ENCODE results near the gene SAG.

SAG gene

GRCh38 chr2:233384811-233385488 is 77.3 kb downstream of the SAG start:
- DNase-seq = no peak

- DNase-seq = no peak
Observed at GRCh38 chr2:233385489-233386044, 78.0 kb downstream of the SAG start.

GRCh38 chr2:233386382-233387041 is 78.9 kb downstream of the SAG start:
- DNase-seq = no peak

GRCh38 chr2:233387225-233387624 is 79.6 kb downstream of the SAG start:
- no peak for DNase-seq

GRCh38 chr2:233387667-233388528 is 80.3 kb downstream of the SAG start:
- DNase-seq = peak; percentile 50

GRCh38 chr2:233389601-233390125 is 82.0 kb downstream of the SAG start:
- no peak for DNase-seq

- no peak for DNase-seq
Observed at GRCh38 chr2:233395687-233396086, 88.1 kb downstream of the SAG start.

All from DMS79 (cell line).